ENCODE results near the gene CATSPERE.
"Not testable (repeated sequence)": the region's sequence is repeated elsewhere in the genome, so short reads cannot be mapped to it uniquely, and the experiment has no call there.

The CATSPERE gene

DNA sequence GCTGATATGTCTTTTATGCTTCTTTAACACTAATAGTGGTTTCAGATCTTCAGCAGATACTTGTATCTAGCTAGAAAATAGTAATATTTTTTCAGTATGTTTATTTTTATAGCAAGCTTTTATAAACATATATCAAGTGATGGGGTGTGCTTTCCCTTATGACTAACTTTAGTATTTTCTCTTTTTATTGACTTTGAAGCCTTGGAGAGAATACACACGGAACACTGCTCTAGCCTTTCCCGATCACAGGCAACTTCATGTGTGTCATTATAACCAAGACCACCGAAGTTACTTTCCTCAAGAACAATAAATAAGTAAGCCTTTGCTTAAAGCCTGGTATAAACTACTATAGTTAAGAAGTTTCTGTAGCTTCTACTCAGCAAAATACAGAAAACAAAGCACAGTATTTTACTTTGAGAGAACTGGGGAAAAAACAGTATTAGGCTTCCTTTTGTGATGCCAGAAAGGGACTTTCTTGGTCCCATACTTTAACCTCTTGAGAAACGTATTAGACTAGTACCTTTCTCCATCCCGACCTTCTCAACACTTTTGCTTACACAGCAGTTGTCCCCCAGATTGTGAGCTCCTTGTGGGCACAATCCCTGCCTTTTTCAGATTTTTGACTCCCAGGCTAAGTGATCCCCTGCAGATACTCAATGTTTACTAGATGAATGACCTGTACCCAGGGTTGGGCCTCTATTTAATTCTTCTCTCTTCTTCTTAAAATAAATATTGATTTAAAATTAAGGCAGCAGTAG is 12.6 kb upstream of the CATSPERE start:
- DNase-seq (ENCODE audit: low spot score), result no peak

DNA sequence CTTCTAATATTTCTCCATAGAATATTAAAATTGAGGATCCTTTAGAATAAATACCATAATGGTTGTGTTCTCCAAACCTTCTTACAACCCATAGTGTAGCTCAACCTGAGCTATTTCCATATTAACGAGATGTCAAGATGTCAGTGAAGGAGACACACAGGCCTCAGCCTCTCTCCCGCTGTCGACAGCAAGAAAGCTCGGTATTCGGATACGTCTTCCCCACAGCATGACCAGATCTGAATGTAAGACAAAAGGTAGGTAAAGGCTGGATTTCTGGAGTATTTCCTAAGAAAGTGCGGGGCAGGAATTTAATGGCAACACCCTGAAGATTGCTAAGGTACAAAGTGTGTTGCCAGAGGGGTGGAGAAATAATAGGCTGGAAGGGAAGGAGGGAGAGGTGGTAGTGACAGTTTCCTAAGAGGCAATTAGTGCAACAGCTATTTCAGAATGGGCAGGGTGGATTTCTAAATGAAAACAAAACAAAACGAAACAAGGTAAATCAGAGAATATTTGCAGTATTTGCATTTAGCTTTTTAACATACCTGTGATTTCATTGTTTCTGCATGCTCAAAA is 11.1 kb upstream of the CATSPERE start:
- DNase-seq (ENCODE audit: low spot score), result no peak

DNA sequence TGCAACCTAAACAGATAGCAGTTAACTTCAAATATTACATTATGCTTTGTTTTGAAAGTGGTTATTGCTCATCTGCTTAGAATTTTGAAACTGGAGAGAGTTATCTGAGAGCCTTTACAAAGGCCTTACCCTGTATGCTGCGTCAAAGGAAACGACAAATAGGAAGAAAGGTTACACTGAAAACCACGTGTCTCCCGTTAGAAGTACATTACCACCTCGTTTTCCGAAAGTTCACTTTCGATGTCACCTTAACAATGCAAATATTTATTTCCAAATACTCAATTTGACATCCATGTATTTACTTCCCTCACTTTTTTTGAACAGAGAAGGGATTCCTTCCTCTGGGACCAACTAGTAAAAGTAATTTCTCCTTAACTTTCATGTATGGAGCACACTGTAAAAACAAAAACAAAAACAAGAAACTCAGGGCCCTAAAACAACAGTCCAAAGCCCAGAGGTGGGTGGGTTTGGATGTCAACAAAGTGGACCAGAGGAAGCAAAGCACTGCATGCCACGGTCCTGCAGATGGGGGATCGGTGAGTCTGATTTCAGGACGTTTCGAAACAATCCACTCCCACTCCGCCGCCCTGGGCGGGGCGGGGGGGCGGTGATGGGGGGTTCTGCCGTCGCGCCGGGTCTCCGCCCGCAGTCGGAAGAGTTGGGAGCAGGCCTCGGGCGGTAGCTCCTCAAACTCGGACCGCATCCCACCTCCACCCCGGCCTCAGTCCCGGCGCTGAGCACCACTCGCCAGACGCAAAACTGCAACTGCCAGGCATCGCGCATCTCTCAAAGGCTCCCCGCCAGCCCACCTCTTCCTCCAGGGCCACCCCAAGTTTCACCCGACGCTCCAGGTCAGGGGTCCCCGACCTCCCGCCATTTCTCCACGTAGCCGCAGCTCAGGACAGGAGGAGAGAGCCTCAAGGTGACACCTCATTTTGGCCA is 10.2 kb upstream of the CATSPERE start:
- DNase-seq (ENCODE audit: low spot score), result peak; percentile 47

DNA sequence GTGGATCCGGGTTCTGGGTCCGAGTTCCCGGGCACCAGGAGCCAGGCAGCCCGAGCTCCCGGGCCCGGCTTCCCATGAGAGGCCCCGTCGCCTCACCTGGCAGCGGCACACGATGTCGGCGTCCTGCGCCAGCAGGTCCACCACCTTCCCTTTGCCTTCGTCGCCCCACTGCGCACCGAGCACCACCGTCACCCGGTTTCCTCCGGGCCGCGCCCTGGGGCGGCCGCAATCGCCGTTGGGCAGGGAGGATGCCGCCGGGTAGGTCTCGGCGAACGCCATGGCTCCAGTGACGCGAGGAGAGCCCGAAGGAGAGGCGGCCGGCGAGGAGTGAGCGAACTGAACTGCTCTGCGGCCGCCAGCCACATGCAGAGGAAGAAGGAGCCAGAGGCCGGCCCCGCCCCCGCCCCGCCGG is 9.5 kb upstream of the CATSPERE start, which contains the start of gene ADSS2:
ADSS2 (minus strand) TSS at position 371 of the 412 bp plus-strand sequence; CDS start at position 279, 92 bp downstream.
- DNase-seq (ENCODE audit: low spot score), result no peak

GRCh38 chr1:244451951-244452795 is 8.9 kb upstream of the CATSPERE start:
- peak; percentile 99 for DNase-seq (ENCODE audit: low spot score)

- no peak for DNase-seq (ENCODE audit: low spot score)
Observed at GRCh38 chr1:244454412-244454811, 6.7 kb upstream of the CATSPERE start.

GRCh38 chr1:244456586-244456985 is 4.5 kb upstream of the CATSPERE start:
- no peak for DNase-seq (ENCODE audit: low spot score)

DNA sequence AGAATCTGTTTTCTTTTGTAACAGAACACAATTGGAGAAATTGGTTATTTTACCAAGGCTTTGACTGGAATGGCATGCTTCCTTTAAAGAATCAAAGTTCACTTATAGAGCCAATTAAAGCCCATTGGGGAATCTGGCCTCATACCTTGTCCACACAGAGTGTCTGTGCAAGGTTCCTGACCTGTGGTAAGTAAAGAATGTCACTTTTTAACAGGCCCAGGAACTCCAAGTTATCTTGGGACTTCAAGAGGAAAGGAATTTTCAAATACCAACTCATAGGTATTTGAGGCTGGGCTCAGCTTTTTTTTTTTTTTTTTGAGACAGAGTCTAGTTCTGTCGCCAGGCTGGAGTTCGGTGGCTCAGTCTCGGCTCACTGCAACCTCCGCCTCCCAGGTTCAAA is 2.3 kb upstream of the CATSPERE start:
- DNase-seq (ENCODE audit: low spot score), result peak; percentile 33

GRCh38 chr1:244460197-244460596 is 876 bp upstream of the CATSPERE start:
- peak; percentile 36 for DNase-seq (ENCODE audit: low spot score)

- no peak for DNase-seq (ENCODE audit: low spot score)
Observed at GRCh38 chr1:244466724-244467123, 5.7 kb downstream of the CATSPERE start.

DNA sequence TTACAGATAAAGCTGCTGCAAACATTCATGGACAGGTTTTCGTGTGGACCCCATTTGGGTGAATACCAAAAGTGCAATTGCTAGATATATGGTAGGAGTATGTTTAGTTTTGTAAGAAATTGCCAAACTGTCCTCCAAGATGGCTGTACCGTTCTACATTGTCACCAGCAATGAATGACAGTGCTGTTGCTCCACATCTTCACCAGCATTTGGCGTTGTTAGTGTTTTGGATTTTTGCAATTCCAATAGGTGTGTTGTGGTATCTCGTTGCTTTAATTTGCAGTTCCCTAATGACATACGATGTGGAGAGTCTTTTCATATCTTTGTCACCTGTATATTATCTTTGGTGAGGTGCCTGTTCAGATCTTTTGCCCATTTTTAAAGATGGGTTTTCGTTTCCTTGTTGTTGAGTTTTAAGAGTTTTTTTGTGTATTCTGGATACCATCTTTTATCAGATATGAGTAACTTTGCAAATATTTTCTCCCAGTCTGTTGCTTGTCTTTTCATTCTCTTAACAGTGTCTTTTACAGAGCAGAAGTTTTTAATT is 12.1 kb downstream of the CATSPERE start:
- DNase-seq (ENCODE audit: low spot score), result no peak

DNA sequence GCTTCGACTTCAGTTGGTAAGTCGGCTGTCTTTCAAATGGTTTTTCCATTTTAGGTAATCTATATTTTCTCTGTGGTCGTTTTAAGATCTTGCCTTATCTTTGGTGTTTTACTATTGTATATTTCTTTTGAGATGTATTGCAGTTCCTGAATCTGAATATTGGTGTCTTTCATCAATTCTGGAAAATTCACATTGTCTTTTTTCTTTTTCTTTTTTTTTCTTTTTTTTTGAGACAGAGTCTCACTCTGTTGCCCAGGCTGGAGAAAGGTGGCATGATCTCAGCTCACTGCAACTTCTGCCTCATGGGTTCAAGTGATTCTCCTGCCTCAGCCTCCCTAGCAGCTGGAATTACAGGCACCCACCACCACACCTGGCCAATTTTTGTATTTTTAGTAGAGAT is 23.9 kb downstream of the CATSPERE start:
- not testable (repeated sequence) for DNase-seq (ENCODE audit: low spot score)

GRCh38 chr1:244494653-244495052 is 33.6 kb downstream of the CATSPERE start:
- no peak for DNase-seq (ENCODE audit: low spot score)

- DNase-seq (ENCODE audit: low spot score), result peak; percentile 21
Observed at GRCh38 chr1:244496186-244496585, 35.1 kb downstream of the CATSPERE start.

DNA sequence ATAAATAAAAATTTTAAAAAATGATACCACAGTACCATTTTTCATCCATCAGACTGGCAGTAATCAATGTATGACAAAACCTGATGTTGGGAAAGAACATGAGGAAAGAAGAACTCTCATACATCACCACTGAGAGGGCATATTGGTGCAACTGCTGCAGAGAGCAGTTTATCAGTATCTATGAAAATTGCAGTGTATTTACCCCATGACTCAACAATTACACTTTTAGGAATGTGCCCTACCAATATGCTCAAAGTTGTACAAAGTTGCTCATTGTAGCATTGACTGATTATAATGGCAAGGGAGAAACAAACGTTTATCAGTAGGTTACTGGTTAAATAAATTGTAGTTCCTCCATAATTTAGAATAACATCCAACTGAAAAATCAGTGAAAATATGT is 36.7 kb downstream of the CATSPERE start:
- no peak for DNase-seq (ENCODE audit: low spot score)

DNA sequence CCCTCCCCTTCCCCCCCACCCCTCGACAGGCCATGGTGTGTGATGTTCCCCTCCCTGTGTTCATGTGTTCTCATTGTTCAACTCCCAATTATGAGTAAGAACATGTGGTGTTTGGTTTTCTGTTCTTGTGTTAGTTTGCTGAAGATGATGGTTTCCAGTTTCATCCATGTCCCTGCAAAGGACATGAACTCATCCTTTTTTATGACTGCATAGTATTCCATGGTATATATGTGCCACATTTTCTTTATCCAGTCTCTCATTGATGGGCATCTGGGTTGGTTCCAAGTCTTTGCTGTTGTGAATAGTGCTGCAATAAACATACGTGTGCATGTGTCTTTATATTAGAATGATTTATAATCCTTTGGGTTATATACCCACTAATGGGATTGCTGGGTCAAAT is 38.4 kb downstream of the CATSPERE start:
- DNase-seq (ENCODE audit: low spot score), result not testable (repeated sequence)

DNA sequence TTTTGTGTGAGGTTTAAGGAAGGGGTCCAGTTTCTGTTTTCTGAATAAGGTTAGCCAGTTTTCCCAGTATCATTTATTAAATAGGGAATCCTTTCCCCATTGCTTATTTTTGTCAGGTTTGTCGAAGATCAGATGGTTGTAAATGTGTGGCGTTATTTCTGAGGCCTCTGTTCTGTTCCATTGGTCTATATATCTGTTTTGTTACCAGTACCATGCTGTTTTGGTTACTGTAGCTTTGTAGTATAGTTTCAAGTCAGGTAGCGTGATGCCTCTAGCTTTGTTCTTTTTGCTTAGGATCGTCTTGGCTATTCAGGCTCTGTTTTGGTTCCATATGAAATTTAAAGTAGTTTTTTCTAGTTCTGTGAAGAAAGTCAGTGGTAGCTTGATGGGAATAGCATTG is 39.4 kb downstream of the CATSPERE start:
- DNase-seq (ENCODE audit: low spot score), result not testable (repeated sequence)

DNA sequence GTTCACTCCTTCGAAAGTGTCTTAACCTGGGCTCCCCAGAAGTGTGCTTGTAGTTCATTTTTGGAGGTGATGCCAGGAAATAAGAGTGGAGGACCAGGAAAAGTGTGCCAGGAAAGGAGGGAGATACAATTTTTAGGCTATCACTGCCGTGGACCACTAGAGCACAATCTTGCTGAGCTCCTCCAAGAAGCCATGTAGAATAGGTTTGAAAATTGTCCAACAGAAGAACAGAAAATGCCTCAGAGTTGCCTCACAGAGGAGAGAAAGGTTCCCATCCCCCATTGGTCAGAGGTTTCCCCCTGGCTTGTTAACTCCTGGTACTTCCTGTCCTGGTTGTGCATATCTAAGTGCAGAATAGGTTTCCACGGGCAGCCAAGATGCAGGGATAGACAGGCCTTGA is 41.6 kb downstream of the CATSPERE start:
- no peak for DNase-seq (ENCODE audit: low spot score)

DNA sequence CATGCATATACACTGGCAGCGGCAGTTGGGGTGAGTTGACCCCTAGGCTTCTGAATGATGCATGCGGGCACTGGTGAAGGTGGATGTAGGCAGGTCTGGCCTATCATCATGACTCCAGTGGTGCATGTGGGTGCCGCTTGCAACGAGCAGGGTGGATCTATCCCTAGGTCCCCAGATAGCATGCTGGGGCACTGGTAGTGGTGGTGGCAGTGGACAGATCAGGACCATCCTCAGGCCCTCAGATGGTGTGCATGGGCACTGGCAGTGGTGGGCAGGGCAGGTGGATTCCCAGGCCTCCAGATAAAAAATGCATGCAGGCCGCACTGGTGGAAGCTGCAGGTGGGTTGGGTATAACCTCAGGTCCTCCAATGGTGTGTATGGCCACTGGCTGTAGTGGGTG is 52.4 kb downstream of the CATSPERE start:
- DNase-seq (ENCODE audit: low spot score), result no peak

DNA sequence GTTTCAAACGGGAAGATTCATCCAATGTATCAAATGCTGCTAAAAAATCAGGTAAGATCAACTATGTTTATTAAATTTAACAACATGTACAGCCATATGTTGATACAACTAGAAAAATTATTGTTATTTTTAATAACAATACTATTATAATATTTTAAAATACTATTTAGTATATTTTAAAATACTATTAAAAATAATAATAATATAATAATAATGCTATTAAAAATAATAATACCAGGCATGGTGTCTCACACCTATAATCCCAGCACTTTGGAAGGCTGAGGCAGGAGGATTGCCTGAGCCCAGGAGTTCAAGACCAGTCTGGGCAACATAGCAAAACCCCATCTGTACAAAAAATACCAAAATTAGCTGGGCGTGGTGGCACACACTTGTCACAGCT is 54.6 kb downstream of the CATSPERE start:
- no peak for DNase-seq (ENCODE audit: low spot score)

- no peak for DNase-seq (ENCODE audit: low spot score)
Observed at GRCh38 chr1:244536316-244536715, 75.2 kb downstream of the CATSPERE start.

Measured in kidney tubule cell (primary cell).